Effector CD4-positive, alpha-beta T cell (primary cell): ENCODE data around the gene SCIN.

Source experiments
- DNase-seq: peaks from one replicate; pipeline ENCODE4 v3.0.0-alpha.2; 2020

Gene SCIN

DNA sequence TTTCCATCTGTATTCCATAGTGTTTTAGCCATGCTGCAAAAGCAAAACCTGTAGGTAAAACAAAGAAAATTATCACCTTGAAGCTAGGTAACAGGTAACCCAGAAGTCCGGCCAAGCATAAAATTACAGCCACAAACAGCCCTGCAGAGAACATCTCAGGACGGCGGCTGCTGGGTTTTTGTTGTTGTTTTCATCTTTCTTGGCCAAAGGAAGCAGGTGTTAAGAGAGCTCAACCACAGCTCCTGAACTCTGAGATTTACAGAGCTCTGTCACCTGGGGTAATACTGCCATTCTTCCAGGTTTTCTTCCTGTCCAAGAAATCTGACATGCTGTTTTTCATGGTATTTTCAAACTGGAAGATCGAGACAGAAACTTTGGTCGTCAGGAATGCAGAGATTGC lies 847 bp upstream of the SCIN start:
- DNase-seq = no peak

DNA sequence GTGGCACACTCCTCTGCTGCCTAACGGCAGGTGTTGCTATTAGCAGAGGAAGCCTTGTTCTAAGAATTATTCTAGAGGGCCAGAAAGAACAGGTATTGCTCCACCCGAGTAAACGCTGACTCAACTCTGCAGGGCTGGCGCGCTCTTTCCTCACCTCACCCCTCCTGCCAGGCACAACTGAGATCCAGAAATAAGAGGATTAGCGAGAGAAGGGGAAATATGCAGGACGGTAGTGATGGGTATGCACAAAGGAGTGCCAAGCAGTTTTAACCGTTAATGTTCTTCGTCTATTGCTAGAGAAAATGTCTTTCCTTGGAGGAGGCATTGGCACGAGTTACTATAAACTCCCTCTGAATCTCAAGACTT lies 369 bp upstream of the SCIN start:
- DNase-seq = no peak

DNA sequence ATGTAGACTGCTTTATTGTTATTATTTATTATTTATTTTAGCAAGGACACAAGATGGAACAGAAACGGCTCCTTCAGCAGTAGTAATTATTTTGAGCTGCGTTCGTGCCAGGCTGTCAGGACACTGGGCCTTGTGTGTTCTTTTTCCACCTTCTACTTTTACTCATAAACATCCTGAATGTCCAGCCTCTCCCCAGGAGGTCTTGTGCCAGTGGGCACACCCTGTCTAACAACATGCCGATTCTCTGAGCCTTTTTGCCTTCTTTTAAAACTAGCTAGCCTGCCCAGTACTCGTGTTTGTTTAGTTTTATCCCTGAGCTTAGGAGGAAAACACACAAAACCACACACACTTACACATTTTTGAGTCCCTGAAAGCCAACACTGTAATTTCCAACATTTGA lies 1.2 kb downstream of the SCIN start:
- no peak for DNase-seq

DNA sequence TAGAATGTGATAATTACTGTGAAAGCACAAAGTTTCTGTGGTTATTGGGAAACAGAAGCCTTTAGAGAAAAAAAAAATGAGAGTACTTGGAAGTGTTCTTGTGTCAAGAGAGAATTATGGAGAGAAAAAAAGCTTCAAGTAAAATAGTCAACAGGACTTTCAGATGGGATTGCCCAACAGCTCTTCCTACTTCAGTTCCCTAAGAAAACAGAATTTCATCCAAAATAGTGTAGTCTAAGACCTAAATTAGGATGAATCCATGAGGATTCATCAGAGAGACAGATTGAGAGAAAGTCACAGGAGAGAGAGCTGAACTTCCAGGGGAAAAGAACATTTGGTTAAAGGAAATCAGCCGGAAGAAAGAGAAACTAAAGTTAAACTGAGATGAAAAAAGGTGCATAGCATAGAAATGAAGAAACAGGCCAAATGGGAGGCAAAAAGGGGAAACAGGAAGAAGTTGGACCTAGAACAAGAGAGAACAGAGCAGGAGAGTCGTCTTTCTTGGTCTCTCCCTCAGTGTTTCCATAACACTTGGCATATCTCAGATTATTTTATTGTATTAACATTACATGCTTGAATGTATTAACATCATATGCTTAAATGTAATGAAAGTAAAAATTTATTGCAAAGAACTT lies 2.5 kb downstream of the SCIN start:
- no peak for DNase-seq

DNA sequence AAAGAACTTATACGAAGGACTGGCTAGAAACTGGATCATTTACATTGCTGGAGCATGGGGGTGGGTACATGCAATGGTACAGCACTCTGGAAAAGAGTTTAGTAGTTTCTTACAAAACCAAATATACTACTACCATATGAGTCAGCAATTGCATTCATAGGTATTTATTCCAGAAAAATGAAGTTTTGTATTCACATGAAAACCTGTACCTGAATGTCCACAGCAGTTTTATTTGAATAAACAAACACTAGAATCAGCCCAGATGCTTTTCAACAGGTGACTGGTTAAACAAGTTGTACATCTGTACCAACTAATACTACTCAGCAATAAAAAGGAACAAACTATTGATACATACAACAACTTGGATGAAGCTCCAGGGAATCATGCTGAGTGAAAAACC lies 3.4 kb downstream of the SCIN start:
- DNase-seq = no peak

DNA sequence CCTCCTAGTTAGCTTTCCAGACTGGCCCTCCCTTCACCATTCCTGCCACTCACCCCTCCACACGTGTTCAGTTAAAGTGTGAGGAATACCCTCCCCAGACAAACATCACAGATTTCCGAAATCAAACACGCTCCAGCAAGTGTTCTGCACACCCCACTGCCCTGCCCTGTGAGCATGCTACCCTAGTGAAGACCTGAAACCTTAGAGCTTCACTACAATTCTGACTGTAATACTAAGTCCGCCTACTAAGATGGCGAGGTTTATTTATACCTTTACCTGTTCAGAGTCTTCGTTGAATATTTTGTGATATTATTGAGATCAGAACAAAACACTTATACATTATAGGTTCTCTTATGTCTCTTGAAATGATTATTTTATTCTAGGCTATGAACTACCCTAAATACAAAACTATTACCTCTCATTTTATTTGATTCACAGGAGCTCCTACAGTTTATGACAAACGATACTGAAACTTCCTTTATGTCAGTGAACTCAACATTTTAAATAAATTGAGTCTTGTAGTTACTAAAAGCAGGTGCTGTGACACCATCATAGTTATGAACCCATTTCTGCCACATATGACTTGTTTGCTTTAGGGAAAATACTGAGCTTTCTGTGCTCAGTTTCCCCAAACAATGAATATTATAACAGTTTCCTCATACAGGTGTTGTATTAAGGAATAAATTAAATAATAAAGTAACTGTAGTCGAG lies 8.6 kb downstream of the SCIN start:
- no peak for DNase-seq

DNA sequence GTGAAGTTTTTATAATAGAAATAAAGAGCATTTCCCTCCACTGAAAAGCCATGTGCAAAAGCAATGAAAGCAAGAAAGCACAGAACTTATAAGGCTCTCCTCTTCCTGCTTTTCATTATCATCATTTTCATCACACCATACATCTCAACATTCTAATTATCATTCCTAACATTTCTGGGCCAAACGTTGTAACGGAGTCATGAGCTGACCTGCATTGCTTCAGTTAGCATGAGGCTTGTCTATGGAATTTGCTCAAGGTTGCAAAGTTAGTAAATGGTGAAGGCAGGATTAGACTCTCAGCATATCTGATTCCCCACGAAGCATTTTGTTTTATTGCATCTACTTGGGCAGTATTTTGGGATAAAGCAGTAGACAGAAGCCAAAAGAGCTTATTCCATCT lies 11.4 kb downstream of the SCIN start:
- DNase-seq = no peak

DNA sequence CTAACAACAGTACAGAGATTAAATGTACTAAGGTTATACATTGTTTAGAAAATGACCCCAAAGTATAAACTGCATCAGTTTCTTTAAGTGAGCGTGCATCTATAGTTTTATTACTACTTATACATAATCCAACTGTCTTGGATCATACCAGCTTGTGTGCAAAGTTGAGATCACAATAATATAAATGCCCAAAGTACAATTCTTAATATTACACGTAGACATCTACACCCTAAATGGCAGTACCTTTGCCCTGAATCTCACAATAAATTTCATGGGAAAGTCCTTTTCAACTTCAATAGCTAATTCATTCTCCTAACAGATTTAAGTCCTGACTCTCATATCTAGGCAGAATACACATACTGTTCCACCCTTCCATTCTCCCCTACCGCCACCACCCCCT lies 11.8 kb downstream of the SCIN start:
- DNase-seq = no peak

DNA sequence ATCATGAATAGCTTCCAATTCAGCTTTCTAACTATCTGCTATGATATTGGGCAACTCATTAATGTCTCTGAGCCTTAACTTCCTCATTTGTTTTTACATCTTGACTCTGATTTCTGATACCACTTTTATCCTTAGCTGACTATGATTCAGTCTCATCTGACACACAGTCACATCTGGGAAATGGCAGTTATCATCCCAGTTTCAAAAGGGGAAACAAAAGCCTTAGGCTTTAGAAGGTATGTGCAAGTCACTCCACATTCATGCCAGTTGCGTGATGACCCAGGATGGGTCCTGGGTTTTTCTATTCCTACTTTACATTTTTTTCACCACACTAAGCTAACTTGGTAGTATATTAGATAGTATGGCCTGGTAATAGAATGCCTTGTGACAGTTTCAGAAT lies 12.7 kb downstream of the SCIN start:
- no peak for DNase-seq

DNA sequence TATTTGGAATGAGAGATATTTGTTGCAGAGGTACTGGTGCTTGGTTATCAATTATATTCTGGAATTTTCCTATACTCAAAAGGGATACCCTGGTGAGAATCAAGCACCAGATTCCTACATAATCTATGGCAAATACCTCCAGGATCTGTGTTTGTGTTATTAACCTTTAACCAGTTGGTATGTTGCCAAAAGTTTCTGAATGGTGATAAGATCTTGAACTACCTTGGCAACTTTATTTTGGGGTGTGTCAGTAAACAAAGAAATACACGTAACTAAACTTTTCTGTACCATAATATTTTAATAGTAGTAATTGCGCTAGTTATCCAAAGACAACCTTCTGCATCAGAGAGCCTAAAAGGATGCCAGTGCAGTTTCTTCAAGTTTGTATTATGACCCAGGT lies 13.4 kb downstream of the SCIN start:
- no peak for DNase-seq

DNA sequence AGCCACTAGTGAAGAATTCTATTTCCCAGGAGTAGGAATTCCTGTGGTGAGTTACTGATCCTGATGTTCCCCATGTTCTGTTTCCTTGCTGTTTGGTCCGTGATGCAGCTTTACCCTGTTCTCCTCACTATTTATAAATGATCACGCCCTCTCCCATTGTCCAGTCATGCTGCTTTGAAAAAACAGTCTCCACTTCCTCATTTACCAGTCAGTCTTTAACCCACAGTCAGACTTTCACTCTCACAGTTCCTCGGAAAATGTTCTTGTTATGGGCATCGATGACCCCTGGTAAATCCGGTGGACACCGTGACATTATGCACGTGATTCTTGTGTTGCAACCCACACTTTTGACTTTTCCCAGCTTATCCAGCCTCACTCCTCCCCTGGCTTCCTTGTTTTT lies 14.4 kb downstream of the SCIN start:
- no peak for DNase-seq

DNA sequence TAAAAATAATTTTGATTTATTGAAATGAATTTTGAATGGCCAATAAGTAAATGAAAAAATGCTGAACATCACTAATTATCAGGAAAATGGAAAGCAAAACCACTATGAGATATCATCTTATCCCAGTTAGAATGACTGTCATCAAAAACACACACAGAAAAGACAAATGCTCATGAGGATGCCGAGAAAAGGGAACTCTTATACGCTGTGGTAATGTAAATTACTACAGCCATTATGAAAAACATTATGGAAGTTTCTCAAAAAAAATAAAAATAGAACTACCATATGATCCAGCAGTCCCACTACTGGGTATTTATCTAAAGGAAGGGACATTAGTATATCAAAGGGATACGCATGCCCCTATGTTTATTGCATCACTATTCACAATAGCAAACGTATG lies 15.8 kb downstream of the SCIN start:
- DNase-seq = no peak

DNA sequence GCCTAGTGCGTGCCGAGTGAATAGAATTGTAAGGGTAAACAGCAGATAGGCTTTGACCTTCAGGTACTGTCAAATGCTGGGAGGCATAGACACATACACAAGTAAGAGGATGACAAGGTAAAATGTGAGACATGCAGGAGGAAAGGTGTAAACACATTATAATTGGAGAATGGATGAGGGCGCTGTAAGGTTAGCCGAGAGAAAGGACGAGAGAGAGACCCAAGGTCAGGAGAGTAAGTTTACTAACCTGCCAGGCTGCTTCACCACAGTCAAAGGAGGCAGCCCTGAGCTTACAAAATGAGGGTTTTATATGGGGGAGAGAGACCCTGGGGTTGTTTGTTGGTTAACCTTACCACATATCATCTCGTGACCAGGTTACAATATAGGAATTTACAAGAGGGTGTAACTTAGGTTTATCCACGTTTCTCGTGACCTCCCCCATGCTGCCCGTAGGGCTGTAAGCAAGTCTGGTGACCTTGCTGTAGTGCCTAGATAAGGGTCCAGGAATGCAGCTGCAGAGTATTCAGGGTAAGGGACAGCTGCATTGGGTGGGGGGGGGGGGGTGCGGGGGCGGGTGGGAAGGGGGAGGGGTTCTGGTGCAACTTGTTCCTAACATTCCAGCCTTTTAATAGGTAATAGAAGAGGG lies 17.9 kb downstream of the SCIN start:
- no peak for DNase-seq

DNA sequence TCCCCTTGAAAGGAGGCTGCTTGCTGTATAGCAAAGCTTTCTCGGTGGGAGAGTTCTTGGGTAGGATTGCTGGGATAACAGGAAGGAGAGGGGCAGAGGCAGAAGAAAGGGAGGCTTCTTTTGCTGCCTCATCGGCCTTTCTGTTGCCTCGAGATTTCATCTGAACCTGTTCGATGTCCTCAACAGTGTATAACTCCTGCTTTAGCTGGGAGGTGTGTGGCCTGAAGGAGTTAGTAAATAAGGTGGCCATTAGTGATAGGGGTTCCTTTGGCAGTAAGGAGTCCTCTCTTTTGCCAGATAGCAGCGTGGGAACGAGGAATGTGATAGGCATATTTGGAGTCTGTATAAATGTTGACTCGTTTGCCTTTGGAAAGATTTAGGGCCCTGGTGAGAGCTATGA lies 20.0 kb downstream of the SCIN start:
- DNase-seq = no peak

DNA sequence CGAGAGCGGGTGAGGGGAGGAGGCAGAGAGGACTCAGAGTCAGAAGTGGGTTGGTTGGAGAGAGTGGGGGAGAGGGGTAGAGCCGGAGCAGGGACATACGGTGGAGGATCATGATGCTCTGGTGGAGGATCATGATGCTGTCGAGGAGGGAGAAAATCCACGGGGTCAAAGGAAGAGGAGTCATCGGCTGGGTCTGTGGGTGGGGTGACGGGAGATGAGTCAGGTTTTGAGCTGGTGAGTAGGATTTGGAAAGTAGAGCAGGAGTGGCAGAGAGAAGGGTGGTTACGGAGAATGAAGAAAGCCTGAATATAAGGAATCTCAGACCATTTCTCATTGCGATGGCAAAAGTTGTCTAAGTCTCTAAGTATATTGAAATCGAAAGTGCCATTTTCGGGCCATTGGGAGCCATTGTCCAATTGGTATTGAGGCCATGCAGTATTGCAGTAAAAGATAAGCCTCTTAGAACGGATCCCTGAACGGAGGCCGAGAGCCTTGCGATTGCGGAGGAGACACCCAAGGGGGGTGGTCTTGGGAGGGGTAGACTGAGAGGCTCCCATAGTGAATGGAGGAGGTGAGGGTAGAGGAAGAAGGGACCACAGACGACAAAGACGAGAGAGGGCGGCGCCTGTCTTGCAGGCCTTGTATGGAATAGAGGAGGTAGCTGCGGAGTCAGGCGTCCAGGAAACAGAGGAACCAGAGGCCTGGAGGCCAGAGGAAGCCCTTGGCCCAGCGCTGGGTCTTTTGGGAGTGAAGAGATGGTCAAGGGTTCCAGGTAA lies 23.8 kb downstream of the SCIN start:
- no peak for DNase-seq

DNA sequence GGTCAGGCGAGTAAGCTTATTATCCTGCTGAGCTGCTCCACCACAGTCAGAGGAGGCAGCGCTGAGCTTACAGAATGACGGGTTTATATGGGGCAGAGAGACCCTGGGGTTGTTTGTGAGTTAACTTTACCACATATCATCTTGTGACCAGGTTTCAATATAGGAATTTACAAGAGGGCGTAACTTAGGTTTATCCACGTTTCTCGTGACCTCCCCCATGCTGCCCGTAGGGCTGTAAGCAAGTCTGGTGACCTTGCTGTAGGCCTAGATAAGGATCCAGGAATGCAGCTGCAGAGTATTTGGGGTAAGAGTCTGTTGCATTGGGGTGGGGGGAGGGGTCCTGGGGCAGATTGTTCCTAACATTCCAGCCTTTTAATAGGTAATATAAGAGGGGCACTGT lies 24.6 kb downstream of the SCIN start:
- DNase-seq = no peak

DNA sequence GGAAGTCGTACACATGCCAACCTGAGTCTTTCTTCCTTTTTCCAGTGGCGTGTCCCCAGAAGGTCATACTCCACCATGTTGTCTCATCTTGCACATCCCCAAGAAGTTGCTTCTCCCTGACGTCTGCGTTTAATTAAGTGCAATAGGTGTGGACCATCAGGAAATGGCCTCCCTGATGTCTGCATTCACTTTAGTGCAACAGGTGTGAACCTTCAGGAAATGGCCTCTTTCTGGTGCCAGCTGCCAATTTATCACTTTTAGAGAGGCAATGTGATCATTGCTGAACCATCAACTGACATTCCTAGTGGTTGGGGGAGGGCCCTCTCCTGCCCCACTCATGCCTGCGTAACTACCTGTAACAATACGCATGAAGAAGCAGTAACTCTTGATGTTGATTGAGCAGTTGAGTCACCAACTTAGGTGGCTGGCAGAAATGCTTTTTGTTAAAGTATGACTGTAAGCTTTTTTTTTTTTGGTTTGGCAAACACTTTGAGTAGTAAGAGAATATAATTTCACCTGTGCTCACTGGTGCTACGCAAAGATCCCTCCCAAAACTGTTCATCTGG lies 25.8 kb downstream of the SCIN start:
- no peak for DNase-seq

DNA sequence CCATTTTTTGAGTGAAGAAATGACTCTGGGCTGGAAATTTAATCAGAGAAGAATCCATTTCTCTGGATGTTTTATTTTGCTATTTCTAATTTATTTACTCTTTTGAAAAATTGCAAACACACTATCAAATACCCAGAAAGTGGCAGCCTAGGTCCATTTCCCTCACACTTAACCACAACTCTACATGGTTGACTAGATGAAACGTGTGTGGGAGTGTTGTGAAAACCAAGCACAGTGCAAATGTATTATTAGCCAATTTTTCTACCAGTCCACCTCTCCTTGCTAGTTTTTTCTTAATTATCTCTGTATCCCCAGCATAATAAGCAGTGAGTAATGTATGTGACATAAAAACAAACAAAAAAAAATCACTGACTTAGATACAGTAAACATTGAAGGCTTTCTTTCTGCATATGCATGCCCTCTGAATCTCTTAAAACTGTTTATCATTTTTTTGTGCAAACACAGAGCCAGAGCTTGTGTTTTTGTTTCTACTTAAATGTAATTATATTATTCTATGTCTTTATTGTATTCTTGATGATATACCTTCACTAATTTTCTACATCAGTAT lies 30.9 kb downstream of the SCIN start:
- no peak for DNase-seq

DNA sequence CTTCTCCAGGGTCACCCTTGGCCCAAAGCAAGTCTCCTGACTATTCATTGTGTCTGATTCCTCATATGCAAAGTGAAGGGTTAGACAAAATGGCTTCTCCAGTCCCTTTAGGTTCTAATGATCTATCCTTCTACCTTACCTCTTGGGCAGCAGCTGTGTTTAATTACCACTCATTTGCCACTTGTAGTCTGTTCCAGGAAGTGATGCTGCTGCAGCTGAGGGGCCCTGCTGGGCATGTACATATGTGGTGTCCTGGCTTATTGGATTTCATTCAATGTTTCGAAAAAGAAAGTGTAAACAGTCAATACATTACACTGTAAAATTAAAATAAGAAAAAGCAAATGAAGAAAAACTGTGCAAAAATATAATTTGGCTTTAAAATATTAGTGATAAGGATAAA lies 36.6 kb downstream of the SCIN start:
- no peak for DNase-seq

DNA sequence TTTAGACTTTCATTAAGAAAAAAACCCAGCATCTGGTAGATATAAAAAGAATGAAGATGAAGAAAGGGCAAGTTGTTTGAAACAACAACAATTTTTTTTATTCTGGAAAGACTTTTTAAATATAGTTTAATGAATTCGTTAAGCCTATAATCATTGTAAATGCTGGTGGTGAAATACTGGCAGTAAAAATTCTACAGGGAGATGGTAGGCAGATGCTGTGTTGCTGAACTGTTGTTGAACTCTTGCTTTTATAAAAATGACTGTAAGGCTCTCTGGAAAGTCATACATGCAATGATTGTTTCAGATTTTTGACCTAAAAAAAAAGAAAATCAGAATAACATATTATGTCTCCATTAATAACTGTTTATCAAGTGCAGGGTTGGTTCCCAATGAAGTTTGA lies 39.0 kb downstream of the SCIN start:
- no peak for DNase-seq

DNA sequence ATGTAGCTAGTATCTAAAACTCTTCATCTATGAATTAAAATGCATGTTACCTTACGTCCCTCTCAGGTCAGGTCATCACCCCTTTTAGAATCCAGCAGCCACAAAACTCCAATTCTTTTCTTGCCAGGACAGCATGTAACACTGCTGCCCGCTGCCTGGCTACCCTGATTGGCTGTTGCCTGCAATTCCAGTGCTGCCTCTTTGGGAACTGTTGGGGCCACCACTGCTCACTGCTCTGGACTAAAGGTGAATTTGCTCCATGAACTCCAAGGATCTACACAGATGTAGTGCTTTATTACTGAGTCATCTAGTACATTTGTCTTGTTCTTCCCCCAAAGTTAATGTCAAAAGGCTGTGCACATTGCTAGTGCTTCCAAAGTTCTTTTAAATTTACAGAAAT lies 40.4 kb downstream of the SCIN start:
- DNase-seq = no peak

DNA sequence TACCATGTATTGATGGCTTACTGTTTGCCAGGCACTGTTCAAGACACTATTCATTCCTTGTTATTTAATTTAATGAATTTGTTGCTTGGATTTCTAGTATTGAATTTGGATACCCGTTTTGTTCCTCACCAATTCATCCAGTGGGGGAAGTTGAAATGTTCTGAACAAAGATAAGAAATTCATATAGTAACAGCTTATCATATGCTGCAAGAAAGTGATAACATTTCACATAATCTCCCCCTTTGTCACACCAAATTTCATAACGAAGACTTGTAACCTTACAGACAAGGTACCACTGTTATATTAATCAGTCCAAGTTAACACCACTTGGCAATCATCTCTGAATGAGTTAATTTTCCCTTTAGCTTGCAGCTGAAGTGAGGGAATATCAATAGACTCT lies 42.1 kb downstream of the SCIN start:
- no peak for DNase-seq

DNA sequence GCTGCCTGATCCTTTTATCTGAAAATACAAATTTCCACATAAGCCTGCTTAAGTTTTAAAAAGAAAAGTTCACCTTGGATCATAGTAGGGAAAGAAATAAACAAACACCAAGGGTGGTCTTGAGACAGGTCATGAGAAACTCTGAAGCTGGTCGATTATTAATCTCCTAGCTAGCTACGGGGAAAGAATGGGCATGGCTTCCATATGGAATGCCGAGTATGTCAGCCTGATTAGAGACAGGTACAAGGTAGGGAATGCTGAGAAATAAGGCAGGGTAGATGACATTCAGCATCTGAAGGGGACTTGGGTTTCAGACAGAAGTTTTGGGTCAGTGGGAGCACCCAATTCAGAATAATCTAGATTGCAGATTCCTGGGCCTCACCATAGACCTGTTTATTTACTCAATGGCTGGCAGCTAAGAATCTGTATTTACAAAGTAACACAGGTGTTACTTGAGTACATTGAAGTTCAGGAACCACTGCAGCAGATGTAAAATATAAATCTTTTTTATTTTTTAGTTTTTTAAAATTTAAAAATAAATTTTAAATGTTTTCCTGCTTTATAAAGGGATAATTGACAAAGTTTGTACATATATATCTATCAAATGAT lies 49.0 kb downstream of the SCIN start:
- no peak for DNase-seq
